HEK293T (cell line): ENCODE results near the gene USP9X.

ENCODE experiments used
- CTCF ChIA-PET: fragments of 350-600 bp; formaldehyde crosslinking; extraction: SDS; loops from one replicate; lab custom pipeline; 2021; ENCODE audit warnings: antibody characterized with exemption, inconsistent platforms; lab: Yijun Ruan, JAX
- POLR2A ChIA-PET: fragments of 350-600 bp; formaldehyde crosslinking; extraction: SDS; loops from one replicate; lab custom pipeline; 2020; ENCODE audit warnings: antibody characterized with exemption, inconsistent platforms; lab: Yijun Ruan, JAX
- DNase-seq: peaks from one replicate; pipeline ENCODE4 v3.0.0; 2012; ENCODE audit warnings: mixed read lengths; ENCODE audit errors: extremely low spot score
- ARNT ChIP-seq: fragments of 450-650 bp; IDR thresholded peaks from 2 replicates; pipeline ENCODE4 v1.6.1; 2017; ENCODE audit warnings: mild to moderate bottlenecking
- BHLHE40 ChIP-seq: fragments of 450-650 bp; IDR thresholded peaks from 2 replicates; pipeline ENCODE4 v1.6.1; 2016; ENCODE audit warnings: mild to moderate bottlenecking, moderate library complexity, borderline replicate concordance
- CTBP1 ChIP-seq: fragments of 450-650 bp; IDR thresholded peaks from 2 replicates; pipeline ENCODE4 v1.6.1; 2016; ENCODE audit warnings: borderline replicate concordance
- ELF4 ChIP-seq: fragments of 450-650 bp; IDR thresholded peaks from 2 replicates; pipeline ENCODE4 v1.6.1; 2017; ENCODE audit warnings: antibody characterized with exemption
- FOXA1 ChIP-seq: fragments of 450-650 bp; IDR thresholded peaks from 2 replicates; pipeline ENCODE4 v1.6.1; 2016; ENCODE audit warnings: mild to moderate bottlenecking
- FOXK2 ChIP-seq: fragments of 450-650 bp; IDR thresholded peaks from 2 replicates; pipeline ENCODE4 v1.6.1; 2016; ENCODE audit warnings: mild to moderate bottlenecking
- FOXM1 ChIP-seq: fragments of 450-650 bp; IDR thresholded peaks from 2 replicates; pipeline ENCODE4 v1.6.1; 2017; ENCODE audit warnings: mild to moderate bottlenecking, borderline replicate concordance
- HDGF ChIP-seq: fragments of 450-650 bp; IDR thresholded peaks from 2 replicates; pipeline ENCODE4 v1.6.1; 2017; ENCODE audit warnings: antibody characterized with exemption, borderline replicate concordance
- L3MBTL2 ChIP-seq: fragments of 450-650 bp; conservative IDR thresholded peaks from 2 replicates; pipeline ENCODE4 v1.6.1; 2016; ENCODE audit warnings: mild to moderate bottlenecking
- LEF1 ChIP-seq: fragments of 450-650 bp; IDR thresholded peaks from 2 replicates; pipeline ENCODE4 v1.6.1; 2017; ENCODE audit warnings: mild to moderate bottlenecking, borderline replicate concordance
- NFRKB ChIP-seq: fragments of 450-650 bp; IDR thresholded peaks from 2 replicates; pipeline ENCODE4 v1.6.1; 2016; ENCODE audit warnings: mild to moderate bottlenecking, moderate library complexity
- SP1 ChIP-seq: fragments of 450-650 bp; IDR thresholded peaks from 2 replicates; pipeline ENCODE4 v1.6.1; 2017
- SUZ12 ChIP-seq: fragments of 450-650 bp; IDR thresholded peaks from 2 replicates; pipeline ENCODE4 v1.6.1; 2016; ENCODE audit warnings: mild to moderate bottlenecking
- TARDBP ChIP-seq: fragments of 450-650 bp; IDR thresholded peaks from 2 replicates; pipeline ENCODE4 v1.6.1; 2016
- ZNF384 ChIP-seq: fragments of 450-650 bp; IDR thresholded peaks from 2 replicates; pipeline ENCODE4 v1.6.1; 2016
- TF ChIP-seq, protein P1 (sequence below): fragments of 450-650 bp; IDR thresholded peaks from 2 replicates; pipeline ENCODE4 v1.6.1; 2016

The USP9X gene

DNA sequence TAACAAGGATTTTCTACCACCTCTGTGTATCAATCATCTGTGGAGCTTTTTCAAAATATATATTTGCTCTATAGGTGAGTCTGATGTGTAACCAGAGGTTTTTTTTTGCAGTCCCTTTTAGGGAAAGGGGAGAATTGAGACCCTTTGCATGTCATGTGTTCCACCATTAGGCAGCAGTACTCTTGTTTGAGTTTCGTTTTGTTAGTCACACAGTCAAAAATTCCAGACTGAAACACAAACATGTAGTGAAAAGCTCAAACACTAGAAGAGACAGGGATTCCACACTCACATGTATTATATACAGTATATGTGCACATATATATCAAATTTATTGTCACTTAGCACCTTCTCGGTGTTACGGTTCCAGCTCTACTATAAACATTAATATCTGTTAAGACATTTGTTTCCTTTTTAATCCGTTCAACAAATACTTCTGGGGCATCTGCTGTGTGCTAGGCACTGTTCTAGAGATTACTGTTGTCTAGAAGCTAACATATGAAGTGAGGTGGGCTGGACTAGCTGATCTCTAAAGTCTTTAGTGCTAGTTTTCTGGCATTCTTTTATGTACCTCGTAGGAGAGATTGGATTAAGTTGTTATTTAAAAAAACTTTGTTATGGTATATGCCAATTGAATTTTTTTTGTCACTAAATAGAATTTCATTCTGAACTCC lies 5.5 kb downstream of the USP9X start:
- TF ChIP-seq, protein P1, sequence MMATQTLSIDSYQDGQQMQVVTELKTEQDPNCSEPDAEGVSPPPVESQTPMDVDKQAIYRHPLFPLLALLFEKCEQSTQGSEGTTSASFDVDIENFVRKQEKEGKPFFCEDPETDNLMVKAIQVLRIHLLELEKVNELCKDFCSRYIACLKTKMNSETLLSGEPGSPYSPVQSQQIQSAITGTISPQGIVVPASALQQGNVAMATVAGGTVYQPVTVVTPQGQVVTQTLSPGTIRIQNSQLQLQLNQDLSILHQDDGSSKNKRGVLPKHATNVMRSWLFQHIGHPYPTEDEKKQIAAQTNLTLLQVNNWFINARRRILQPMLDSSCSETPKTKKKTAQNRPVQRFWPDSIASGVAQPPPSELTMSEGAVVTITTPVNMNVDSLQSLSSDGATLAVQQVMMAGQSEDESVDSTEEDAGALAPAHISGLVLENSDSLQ = no peak
- TF ChIP-seq NFRKB (no peak), FOXK2 (no peak), SUZ12 (no peak), ARNT (no peak), TARDBP (no peak), ZNF384 (no peak), FOXA1 (no peak)

DNA sequence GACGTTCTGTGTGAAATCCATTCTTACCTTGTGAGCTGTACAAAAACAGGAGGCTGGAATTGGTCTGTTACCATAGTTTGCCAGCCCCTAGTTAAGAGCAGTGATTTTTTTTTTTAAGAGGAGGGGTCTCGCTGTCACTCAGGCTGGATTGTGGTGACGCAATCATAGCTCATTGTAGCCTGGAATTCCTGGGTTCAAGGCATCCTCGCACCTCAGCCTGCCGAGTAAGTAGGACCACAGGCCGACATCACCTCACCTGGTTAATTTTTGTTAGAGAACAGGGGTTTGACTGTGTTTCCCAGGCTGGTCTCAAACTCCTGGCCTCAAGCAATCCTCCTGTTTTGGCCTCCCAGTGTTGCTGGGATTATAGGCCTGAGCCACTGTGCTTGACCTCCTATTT lies 7.5 kb downstream of the USP9X start:
- CTCF ChIA-PET = no interaction called here
- no peak for DNase-seq
- TF ChIP-seq, protein P1 = peak; percentile 45
- TF ChIP-seq CTBP1 (no peak), SUZ12 (no peak), NFRKB (no peak), ZNF384 (no peak)
- POLR2A ChIA-PET = interaction anchor here (0.6 kb wide), 1 partner anchor 441 kb away, joined by 3 read pairs; no protein-coding TSS in a partner anchor

More for the DNA sequence above, 5.5 kb downstream of the USP9X start:
- DNase-seq = no peak
- ChIA-PET CTCF (interaction anchor here (0.6 to 2.3 kb wide), 3 partner anchors 20 to 64 kb away, joined by 3 to 6 read pairs (median 4); no protein-coding TSS in a partner anchor), POLR2A (interaction anchor here (1.4 kb wide), 1 partner anchor 10 kb away, joined by 4 read pairs; no protein-coding TSS in a partner anchor)

DNA sequence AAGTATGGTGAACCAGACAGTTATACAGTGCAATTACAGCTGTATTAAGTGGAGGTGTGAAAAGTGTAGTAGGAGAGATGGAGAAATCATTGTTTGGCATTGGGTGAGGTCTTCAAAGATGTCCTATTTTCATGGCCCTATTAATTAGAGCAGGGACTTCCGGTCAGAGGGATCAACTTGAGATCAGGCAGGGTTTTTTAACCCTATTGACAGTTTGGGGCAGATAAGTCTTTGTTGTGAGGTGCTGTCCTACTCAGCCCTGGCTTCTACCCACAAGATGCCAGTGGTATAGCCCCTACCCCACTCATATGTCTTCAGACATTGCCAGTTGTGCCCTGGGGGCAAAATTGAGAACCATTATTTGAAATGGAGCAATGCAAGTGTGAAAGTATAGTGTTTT lies 9.9 kb downstream of the USP9X start:
- ChIA-PET POLR2A (no interaction called here), CTCF (interaction anchor here (1.5 kb wide), 1 partner anchor 9 kb away, joined by 3 read pairs; no protein-coding TSS in a partner anchor)
- no peak for TF ChIP-seq ZNF384
- no peak for TF ChIP-seq LEF1
- no peak for TF ChIP-seq ELF4
- TF ChIP-seq NFRKB = no peak
- no peak for TF ChIP-seq TARDBP
- no peak for TF ChIP-seq SP1
- no peak for TF ChIP-seq ARNT
- TF ChIP-seq, protein P1 = no peak
- TF ChIP-seq FOXA1 = no peak
- no peak for TF ChIP-seq FOXK2
- TF ChIP-seq BHLHE40 = no peak
- TF ChIP-seq SUZ12 = no peak
- no peak for TF ChIP-seq HDGF
- no peak for TF ChIP-seq FOXM1
- TF ChIP-seq CTBP1 = no peak
- no peak for TF ChIP-seq L3MBTL2
- DNase-seq = no peak

DNA sequence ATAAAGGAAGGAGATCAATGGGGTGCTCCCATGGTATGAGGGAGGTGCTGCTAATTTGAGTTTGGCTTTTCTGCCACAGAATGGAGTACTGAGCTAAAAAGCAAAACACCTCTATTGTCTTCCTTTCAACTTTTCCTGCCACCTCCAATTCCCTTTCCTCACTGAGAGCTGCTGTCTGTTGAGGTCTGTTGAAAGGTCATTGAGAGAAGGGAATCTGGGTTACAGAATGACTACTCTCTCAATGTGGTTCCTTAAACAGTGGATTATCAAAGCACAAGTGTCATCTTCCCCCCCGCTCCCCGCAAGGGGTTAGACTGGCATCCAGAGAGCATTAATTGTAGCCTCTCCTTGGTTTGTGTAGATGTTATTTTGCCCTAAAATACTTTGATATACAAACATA lies 10.7 kb downstream of the USP9X start:
- TF ChIP-seq ELF4 = no peak
- TF ChIP-seq ARNT = no peak
- no peak for TF ChIP-seq NFRKB
- TF ChIP-seq SP1 = no peak
- TF ChIP-seq FOXK2 = no peak
- TF ChIP-seq, protein P1 = no peak
- TF ChIP-seq CTBP1 = no peak
- no peak for TF ChIP-seq FOXA1
- TF ChIP-seq ZNF384 = no peak
- TF ChIP-seq TARDBP = no peak
- TF ChIP-seq SUZ12 = no peak
- TF ChIP-seq FOXM1 = no peak
- TF ChIP-seq HDGF = no peak
- no peak for TF ChIP-seq BHLHE40
- no peak for TF ChIP-seq LEF1
- no peak for TF ChIP-seq L3MBTL2
- no peak for DNase-seq
- ChIA-PET POLR2A (interaction anchor here (1.0 to 1.6 kb wide), 2 partner anchors 9 to 11 kb away, joined by 4 to 9 read pairs; partner anchors contain the start of gene USP9X), CTCF (interaction anchor here (1.2 to 1.5 kb wide), 2 partner anchors 9 to 20 kb away, joined by 3 to 4 read pairs; no protein-coding TSS in a partner anchor)

DNA sequence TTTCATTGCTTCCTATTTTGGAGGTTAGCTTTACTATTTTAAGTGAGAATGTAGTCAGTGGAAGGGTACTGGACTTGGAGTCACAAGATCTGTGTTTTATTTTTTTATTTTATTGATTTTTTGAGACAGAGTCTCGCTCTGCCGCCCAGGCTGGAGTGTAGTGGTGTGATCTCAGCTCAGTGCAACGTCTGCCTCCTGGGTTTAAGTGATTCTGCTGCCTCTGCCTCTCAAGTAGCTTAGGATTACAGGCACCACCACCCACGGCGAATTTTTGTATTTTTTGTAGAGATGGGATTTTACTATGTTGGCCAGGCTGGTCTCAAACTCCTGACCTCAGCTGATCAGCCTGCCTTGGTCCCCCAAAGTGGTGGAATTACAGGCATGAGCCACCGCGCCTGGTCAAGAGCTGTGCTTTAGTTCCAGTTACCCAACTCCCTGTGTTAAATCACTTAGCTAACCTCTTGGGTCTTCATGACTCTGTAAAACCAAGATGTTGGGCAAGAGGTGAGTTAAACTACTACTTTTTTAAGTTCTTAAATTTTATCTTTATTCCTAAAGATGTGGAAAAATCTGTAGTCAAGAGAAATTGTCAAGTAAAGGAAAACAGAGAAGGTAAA lies 11.2 kb downstream of the USP9X start:
- TF ChIP-seq, protein P1 = no peak
- TF ChIP-seq FOXM1 = no peak
- TF ChIP-seq ZNF384 = 0 out of 2 replicates have a peak, but pooled peaks have one; percentile 11
- no peak for TF ChIP-seq L3MBTL2
- no peak for TF ChIP-seq NFRKB
- TF ChIP-seq CTBP1 = no peak
- no peak for TF ChIP-seq ELF4
- no peak for TF ChIP-seq ARNT
- DNase-seq = no peak
- ChIA-PET CTCF (interaction anchor here (1.2 to 1.5 kb wide), 2 partner anchors 8 to 19 kb away, joined by 3 to 4 read pairs; no protein-coding TSS in a partner anchor), POLR2A (interaction anchor here (1.0 to 1.6 kb wide), 2 partner anchors 10 to 11 kb away, joined by 4 to 9 read pairs; partner anchors contain the start of gene USP9X)
